GM21723 (cell line): ENCODE results near the gene LRP6.
"Not testable (repeated sequence)": the region's sequence is repeated elsewhere in the genome, so short reads cannot be mapped to it uniquely, and the experiment has no call there.

Source experiments
- ATAC-seq: cut with Tn5 transposase; IDR thresholded peaks from one replicate; pipeline ENCODE4 v1.9.1; 2021; ENCODE audit warnings: mild to moderate bottlenecking, moderate library complexity; ENCODE audit not compliant: unreplicated experiment

The LRP6 gene

DNA sequence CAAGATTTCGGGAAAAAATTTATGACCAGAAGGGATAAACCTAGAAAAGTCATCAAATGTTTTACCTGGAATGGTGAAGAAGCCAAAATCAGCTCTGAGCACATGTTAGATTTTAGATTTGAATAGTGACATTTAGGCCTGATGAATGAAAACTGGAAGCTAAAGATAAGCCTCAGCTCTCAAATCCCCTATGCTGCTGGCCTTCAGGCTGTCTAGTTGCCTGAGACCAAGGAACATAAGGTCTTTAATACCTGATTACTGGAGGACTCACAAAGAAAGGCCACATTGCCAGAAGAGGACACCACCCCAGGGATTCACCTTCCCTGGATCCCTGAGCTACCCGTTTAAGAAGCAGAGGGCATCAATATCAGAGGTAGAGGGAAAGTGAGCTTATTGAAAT lies 139.5 kb downstream of the LRP6 start:
- no peak for ATAC-seq

DNA sequence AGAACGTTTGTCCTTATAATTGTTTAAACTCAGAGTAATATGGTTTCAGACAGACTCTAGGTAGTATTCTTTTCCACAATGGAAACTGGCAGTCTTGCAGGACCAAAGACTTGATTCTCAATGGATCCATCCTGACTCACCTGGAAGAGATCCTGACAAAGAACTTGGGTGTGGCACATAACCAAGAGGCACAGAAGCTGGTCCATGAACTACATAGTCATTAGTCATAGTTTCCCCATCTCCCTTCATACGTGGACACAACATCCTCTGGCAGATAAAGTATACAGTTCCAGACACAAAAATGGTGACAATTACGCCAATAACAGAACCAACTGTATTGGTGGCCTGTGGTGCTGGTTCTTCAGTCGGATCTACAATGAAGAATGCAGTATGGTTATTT lies 140.3 kb downstream of the LRP6 start:
- ATAC-seq, result no peak

DNA sequence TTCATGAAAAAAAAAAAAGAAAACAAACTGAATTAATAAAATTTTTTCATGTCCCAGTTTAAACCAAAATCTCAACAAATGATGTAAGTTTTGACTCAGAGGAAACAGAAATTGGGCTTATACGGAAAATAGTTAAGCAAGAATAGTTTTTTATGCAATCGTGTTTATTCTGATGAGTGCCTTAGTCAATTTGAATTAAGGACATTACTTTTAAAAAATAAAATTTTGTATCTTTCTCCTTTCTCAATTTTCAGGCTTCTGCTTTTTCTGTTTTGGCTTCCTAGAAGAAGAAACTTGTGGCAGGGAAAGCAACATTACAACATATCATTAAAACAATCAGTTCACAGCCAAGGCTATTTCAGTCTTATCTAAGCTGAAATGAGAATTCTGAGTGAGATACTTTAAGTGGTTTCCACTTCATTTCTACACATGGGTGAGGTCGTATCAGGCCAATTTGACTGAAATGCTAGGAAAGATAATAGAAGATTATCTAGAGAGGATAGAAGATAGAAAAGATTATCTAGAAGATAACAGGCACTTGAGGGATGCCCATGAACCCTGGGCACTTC lies 143.7 kb downstream of the LRP6 start:
- ATAC-seq, result no peak

DNA sequence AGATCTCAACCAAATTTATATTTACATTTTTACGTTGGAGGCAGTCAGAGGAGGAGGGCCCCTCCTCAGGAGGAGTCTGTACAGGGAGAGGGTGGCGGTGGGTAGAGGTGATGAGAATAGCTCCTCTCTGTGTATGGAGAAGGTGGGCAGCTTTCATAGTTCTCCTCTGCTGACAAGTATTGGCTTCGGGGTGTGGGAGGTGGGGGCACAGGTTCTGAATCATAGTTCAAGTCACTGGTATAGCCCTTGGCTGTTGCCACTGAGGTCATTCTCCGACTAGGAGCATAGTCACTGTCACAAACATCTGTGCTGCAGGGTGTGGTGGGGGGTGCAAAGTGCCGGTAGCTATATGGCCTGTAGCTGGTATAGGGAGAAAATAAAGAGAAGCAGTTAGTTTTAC lies 145.8 kb downstream of the LRP6 start:
- no peak for ATAC-seq

DNA sequence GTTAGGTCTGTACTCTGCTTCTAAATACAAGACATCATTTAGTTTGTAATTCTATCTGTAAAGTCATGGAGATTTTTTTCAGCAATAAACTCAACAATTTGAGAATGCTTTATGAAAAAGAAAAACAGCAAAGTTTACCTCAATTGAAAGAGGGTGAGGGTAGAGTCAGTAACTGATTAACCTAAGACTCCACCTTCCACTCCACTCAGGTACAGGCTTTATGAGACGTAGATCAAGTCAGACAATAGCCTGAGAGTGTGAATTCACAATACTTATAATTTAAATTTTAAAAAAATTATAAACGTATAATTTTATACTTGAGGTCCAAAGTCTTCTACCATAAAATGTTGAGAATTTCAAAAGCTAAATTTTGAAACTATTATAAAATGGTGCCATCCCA lies 150.2 kb downstream of the LRP6 start:
- no peak for ATAC-seq

DNA sequence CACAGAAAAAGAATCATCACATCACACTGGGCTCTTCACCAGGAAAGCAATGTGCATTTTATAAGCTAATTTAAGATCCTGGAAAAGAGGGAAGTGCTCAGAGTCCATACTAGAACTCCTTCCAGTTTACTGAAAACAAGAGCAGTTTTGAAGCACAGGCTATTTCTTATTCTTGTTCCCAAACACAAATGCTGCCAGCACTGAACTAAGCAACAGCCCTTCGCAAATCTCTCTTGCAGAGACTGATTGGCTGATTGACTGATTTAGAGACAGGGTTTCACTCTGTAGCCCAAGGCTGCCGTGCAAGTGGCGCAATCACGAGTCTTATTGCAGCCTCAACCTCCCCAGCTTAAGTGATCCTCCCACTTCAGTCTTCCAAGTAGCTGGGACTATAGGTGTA lies 151.3 kb downstream of the LRP6 start:
- no peak for ATAC-seq

DNA sequence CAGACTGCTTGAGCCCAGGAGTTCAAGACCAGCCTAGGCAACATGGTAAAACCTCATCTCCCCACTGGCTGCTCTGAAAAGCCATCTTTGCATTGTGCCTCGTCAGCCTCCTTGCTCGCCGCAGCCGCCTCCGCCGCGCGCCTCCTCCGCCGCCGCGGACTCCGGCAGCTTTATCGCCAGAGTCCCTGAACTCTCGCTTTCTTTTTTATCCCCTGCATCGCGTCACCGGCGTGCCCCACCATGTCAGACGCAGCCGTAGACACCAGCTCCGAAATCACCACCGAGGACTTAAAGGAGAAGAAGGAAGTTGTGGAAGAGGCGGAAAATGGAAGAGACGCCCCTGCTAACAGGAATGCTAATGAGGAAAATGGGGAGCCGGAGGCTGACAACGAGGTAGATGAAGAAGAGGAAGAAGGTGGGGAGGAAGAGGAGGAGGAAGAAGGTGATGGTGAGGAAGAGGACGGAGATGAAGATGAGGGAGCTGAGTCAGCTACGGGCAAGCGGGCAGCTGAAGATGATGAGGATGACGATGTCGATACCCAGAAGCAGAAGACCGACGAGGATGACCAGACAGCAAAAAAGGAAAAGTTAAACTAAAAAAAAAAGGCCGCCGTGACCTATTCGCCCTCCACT lies 155.8 kb downstream of the LRP6 start:
- not testable (repeated sequence) for ATAC-seq

DNA sequence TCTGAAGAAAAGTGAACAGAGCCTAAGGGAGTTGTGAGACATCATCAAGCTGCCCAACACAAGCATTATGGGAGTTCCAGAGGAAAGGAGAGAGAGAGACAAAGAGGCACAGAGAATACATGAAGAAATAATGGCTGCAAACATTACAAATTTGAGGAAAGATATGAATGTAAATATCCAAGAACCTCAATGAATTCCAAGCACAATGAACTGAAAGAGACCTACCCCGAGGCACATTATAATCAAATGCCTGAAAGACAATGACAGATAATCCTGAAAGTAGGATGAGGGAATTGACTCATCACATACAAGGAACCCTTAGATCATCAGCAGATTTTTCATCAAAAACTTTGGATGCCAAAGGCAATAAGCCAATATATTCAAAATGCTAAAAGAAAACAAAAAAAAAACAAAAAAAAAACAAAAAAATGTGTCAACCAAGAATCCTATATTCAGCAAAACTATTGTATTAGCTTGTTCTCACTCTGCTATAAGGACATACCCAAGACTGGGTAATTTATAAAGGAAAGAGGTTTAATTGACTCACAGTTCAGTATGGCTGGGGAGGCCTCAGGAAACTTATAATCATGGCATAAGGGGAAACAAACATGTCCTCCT lies 158.3 kb downstream of the LRP6 start:
- no peak for ATAC-seq

DNA sequence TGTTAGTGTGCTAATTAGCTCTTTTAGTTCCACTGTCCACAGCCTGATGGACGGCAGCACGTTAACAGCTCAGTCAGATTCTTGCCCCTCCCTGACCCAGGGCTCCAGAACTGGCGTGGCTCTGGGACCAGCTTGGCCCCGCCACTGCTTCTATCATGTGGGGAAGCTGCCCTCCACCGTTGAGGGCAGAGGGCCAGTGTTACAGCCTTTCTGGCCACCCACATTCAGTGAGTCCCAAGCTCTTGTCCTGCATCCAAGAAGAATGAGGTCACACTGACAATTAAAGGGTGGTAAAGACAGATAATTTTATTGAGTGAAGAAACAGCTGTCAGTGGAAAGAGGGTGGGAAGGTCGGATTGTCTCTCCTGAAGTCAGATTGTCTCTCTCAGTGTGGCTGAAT lies 159.2 kb downstream of the LRP6 start:
- ATAC-seq, result no peak

DNA sequence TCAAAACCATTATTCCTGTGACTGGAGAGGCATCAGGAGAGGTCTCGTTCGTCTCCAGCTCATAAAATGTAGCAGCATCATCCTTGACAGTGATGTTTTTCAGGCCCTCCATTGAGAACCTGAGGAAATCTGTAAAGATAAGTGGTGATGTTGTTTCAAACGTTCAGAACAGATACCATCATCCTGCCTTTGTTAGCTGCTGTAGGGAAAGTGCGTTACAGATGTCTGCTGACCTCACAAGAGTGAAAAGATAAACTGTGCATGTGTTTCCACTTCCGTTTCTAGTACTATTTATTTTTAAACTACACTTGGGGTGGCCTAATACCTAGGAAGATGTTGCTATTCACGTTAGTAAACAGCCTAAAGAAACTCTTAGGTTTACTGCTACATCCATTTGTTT lies 167.7 kb downstream of the LRP6 start:
- ATAC-seq, result no peak

DNA sequence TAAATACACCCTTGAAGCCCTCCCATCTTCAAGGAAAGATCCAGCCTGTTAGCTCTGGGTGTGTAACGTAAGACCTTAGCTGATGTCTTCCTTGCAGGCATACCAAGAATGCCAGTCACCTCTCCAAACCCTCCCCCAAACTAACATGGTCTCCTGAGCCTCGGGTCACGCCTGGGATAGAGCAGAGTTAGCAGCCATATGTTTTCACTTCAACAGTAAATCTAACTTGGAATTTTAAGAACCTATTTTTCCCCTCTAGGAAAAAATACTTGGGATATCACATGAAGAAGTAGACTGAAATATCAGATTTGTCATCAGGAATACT lies 168.2 kb downstream of the LRP6 start:
- no peak for ATAC-seq

DNA sequence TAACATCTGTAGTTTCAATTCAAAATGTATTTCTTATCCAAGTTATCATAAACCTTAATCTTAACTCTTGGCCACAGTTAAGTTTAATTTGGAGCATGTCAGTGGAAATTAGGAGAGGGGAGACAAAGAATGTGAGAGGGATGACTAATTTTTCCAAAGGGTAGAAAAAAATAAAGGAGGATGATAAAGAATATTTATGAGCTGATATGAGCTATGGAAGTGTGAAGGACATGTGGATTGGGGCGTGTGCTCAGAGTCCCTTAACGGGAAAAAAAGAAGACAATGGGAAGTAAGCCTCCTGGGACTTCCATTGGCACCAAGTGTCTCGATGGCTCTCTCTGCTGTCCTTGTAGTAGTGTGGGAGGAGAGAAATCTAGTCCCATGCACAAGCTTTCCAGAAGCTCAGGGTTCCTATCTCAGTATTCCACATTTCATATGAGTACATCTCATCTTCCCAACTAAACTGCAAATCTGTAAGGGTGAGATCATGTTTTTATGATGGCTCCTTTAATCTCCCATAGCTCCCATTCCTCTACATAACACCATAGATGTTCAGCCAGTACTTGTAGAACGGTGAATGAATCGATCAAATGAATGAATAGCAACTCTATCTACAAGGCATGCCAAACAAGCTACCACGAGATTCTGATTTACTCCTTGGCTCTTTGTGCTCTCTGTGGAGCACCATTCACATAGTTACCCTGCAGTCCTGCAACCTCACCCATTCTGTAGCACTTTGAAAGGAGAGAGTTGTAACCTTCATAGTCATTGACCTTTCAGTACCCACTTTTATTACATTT lies 168.8 kb downstream of the LRP6 start:
- no peak for ATAC-seq

DNA sequence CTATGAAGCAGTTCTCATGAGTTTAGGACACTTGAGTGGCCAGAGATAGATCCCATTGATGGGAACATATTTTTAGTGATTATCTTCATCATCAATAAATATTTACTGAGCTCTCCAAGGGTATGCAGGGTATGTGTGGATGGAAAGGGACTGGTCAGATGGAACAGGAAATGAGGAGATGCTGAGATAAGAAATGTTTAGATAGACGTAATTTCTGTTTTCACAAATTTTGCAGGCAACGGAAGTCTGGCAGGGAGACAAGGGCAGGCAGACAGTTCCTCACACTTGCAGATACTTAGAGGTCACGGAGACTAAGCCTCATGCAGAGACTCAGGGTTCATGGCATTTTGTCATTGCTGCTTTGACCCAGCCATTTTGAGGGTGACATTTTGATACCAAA lies 171.8 kb downstream of the LRP6 start:
- no peak for ATAC-seq

DNA sequence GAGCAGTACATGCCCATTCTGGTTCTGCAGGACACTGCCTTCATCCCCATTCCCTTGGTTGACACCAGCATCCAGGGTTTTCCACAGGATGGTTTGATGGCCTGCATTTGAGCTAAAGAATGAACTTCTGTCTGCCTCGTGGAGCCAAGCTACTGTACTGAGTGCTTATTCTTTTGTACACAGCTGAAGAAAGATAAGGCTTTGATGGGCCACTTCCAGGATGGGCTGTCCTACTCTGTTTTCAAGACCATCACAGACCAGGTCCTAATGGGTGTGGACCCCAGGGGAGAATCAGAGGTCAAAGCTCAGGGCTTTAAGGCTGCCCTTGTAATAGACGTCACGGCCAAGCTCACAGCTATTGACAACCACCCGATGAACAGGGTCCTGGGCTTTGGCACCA lies 172.4 kb downstream of the LRP6 start:
- ATAC-seq, result no peak

DNA sequence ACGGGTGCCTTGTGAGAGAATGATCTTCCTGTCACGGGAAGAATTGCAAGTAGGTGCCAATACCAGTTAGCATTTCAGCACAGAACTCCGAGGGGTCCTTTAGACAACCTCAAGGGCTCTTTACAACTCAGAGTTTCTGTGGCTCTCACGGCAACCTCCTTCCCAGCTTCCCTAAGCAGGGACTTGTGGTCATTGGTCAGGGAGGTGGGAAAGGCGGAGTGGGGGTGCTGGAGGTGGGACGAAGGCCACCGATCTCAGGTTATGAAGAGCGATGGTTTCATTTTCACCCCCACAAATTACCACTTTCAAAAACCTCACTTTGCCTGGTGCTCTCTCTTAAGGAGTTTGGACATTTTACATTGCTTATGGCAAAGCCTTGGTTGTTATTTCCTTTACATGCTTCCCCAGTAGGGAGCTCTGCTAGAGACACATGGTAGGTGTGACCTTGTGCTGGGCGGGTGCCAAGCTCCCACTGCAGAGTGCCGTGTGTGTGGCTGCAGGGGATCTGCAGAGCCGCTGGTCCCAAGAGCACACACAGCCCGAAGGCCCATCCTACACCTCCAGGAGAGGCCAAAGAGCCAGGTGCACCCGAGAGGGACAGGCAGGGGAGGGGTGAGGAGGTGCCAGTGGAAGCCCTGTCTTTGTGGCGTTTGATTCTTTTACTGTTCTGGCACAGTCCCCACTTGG lies 174.7 kb downstream of the LRP6 start:
- no peak for ATAC-seq

DNA sequence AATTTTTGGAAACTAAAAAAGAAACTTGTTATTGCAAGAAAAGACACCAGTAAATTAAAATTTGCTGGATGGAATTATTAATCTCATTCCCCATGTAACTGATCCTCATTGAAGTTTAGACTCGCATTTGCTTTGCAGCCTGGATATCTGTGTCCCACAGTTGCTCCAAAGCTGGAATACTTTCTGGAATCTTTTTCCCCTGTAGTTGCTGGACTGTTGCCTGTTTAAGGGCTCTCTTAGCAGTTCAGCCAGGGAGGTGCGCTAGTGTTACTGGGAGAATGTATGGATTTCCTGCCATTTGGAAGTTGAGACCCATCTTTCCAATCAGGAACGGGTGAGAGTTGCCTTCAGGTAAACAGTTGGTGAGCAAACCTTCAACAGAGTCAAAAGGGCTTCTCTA lies 175.8 kb downstream of the LRP6 start:
- no peak for ATAC-seq

DNA sequence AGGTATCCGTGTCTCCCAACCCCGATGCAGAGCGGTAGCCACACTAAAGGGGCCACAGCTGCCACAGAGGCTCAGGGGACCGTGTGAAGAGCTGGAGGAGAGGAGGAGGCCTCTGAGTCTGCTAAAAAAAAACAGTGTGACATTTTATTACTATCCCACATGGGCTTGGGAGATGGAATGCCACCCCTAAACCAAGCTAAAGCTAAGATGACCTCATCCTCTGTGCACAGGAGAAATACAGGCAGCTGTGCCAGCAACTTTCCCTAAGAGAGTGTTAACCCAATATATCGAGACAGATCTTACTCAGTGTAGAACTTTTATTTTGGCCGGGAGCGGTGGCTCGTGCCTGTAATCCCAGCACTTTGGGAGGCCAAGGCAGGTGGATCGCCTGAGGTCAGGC lies 178.1 kb downstream of the LRP6 start:
- no peak for ATAC-seq

DNA sequence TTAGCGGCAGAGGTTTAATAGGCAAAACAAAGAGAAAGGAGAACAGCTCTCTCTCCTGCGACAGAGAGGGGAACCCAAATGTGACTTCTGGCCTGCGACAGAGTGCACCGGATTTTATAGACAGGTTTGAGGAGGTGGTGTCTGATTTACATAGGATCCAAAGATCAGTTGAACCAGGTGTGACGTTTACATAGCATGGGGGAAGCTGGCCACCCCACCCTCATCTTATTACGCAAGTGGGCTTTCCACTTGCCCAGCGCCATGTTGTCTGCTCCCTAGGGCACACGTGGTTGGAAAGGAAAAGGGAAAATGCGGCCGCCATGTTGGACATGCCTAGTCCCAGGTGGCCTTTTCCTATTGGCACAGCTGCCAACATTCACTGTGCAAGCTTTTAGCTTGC lies 178.7 kb downstream of the LRP6 start:
- no peak for ATAC-seq

DNA sequence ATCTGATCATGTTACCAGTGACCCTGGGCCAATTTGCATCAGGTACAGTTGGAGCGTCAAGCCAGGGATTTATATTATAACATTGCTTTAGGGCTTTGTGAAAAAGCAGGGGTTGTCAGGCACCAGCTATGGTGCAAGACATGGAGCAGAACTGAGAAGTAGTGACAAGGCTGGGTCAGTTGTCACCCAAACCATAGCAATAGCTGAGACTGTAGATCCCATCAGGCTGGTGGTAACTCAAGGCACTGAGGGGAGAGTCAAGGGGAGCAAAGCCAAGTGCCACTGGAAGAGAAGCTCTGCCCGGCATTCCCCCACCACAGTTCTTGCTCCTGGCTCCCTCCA lies 179.2 kb downstream of the LRP6 start:
- no peak for ATAC-seq

DNA sequence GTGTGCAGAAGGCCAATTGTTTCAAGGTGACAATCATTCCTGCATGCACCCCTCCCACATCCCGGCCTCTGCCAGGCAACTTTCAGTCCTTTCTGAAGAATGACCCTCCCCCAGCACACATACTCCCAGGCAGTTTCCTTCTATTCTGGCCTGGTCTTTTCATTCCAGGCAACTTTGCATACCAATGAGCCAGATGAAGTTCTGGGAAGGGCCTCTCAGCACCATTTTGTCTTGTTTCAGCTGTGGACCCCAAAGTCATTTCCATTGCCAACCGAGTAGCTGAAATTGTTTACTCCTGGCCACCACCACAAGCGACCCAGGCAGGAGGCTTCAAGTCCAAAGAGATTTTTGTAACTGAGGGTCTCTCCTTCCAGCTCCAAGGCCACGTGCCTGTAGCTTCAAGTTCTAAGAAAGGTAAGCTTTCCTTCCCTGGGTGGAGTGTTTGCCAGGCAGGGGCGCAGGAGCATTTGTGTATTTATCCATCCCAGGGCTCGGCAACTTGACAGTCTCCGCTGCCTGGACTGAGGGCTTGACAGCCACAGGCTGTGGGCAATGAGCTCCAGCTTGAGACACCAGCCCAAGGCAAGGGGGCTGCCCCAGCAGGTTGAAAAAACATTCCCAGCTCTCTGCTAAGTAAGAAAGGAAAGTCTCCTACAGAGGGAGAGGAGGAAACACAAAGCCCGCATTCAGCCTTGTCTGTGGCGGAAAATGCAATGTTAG lies 179.7 kb downstream of the LRP6 start:
- ATAC-seq, result no peak

DNA sequence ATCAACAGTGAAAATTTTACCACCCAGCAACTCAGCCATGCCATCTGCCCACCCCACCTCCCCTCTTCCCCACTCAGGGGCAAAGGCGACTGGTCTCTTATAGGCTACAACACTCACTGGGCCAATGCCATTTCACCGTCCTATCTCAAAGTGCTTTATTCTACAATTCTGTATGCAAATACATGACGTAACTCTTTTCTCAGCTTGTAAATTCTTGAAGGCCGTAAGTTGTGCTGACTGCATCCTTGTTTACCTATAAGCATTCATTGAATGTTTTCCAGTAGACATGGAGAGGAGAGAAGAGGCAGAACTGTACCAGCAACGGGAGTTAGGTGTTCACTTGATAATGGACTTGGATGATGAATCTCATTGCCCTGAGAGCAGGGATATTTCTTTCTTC lies 180.5 kb downstream of the LRP6 start:
- ATAC-seq, result no peak
